CD1c-positive myeloid dendritic cell (primary cell): Measurements from ENCODE around the gene CPN2.

Experiments
- DNase-seq: peaks from one replicate; pipeline ENCODE4 v3.0.0-alpha.2; 2016; ENCODE audit errors: extremely low spot score

CPN2 gene, protein sequence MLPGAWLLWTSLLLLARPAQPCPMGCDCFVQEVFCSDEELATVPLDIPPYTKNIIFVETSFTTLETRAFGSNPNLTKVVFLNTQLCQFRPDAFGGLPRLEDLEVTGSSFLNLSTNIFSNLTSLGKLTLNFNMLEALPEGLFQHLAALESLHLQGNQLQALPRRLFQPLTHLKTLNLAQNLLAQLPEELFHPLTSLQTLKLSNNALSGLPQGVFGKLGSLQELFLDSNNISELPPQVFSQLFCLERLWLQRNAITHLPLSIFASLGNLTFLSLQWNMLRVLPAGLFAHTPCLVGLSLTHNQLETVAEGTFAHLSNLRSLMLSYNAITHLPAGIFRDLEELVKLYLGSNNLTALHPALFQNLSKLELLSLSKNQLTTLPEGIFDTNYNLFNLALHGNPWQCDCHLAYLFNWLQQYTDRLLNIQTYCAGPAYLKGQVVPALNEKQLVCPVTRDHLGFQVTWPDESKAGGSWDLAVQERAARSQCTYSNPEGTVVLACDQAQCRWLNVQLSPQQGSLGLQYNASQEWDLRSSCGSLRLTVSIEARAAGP

DNA sequence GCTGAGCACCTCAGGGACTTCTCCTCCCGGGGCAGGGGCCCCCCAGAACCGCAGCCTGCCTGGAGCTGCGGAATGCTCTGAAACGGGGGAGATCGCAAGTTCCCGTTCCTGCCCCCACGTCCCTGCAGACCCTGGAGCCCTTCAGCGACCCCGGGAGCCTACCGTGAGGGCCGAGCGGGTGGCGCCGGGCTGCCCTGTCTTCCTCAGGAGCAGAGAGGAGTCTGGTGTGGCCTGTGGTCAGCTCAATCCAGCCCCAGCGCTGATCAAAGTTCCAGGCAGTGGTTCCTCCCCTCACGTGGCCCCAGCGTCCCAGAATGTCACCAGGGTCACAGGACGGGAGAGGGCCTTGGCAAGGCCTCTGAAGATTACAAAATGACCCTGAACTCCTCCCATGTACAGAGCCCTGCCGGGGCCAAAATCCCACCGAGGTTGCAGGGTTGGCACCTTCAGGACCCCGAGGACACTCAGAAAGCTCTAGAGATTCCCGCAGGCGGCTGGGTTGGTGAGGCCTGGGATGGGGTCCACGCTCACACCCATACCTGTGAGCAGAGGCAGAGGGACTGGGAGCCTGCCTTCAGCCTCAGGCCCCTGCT, at the start of gene CPN2:
CPN2 (minus strand) TSS at position 249 of the 593 bp plus-strand sequence. CDS start 8,626 bp downstream, outside the sequence.
- DNase-seq, result no peak

DNA sequence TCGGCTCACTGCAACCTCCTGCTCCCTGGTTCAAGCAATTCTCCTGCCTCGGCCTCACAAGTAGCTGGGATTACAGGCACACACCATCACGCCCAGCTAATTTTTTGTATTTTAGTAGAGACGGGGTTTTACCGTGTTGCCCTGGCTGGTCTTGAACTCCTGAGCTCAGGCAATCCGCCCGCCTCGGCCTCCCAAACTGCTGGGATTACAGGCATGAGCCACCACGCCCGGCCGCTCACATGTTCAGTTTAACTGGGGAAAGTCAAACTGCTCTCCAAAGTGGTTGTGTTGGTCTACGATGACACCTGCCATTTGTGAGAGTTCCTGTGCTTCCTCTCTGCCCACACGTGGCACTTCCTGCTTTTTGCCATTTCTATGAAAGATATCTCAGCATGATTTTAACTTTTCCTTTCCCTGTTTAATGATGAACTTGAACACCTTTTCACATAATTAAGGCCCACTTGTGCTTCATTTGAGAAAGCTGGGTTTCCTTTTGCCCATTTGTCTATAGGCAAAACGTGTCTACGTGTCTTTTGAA, 48.8 kb upstream of the CPN2 start:
- peak; percentile 31 for DNase-seq

DNA sequence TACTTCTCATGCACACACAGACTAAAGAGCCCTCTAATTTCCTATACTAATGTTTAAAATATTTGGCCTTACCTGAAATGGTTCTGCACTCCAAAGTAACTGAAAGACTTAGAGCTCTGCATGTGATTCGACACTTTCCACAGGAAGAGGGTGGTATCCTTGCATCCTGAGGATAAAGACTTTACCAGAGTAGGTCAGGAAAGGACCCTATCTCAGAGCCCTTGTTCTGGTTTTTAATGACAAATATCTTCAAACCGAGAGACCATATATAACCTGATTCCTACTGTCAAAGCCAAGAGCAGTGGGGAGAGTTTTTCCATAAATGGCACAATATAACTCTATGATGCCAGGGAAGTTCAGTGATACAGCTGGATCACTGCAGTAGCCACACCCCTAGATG, 48.0 kb upstream of the CPN2 start, which contains the start of gene GP5:
GP5 (minus strand) TSS at position 101 of the 400 bp plus-strand sequence. CDS start 984 bp downstream, outside the sequence.
- no peak for DNase-seq

DNA sequence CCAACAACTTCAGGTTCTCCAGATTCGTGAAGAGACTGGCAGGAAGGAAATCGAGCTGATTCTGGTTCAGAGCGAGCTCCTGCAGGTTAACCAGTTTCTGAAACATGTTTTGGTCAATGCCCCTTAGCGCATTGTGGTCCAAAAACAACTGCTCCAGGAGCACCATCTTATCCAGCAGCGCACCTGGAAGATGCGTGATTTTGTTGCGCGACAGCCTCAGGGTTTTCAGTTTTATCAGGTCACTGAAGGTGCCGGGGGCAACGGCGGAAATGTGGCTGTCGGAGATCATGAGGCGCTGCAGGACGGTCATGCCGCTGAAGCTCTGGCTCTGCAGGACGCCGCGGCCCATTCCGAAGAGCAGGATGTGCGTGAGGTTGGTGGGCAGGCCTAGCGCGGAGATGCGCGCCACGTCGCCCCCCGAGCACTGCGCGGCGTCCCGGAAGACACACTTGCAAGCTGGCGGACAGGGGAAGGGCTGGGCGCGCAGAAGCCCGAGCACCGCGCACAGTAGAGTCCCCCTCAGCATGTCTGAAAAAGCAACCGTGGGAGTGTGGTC, 46.7 kb upstream of the CPN2 start:
- no peak for DNase-seq

DNA sequence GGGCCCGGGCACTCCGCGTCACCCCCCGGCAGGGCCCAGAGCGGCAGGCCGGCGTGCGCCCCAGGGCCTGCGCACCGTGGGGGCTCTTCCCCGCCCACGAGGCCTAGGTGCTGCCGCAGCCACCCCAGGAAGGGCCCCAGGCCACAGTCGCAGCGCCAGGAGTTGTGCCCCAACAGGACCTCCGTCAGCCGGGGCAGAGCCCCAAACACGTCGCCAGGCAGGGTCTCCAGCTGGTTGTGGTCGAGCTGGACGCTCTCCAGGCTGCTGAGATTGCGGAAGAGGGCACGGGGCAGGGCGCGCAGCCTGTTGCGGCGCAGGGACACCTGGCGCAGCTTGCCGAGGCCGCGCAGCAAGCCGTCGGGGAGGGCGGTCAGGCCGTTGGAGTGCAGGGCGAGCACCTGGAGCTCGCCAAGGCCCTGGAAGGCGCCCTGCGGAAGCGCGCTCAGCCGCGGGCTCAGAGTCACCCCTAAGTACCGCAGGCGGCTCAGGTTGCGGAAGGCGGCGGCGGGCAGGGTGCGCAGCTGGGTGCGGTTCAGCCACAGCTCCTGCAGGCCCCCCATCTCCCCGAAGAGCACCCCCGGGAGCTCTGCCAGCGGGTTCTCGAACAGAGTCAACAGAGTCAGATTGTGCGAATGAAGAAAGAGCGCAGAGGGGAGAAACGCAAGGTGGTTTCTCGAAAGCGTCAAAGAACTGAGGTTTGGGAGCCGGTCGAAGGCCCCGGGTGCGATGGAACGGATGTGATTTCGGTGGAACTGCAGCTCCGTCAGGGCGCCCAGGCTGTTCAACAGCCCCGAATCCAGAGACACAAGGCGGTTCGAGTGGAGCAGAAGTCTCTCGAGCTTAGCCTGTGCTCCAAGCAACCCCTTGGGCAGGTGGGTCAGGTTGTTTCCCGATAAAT, 46.0 kb upstream of the CPN2 start:
- peak; percentile 11 for DNase-seq

DNA sequence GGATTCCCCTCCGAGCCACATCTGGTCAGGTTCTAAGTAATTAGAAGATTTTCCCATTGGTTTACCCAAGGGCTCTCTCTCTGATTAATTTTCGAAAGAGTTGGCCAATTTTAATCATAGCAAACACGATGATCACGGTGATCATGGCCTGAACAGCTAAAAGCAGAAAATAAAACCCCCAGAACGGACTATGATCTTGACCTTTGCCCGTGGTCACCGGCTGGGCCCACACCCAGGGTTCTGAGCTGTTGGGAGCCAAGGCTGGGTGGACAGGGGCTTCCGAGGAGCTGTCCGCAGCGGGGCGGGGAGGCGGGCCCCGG, 45.4 kb upstream of the CPN2 start:
- DNase-seq, result no peak

DNA sequence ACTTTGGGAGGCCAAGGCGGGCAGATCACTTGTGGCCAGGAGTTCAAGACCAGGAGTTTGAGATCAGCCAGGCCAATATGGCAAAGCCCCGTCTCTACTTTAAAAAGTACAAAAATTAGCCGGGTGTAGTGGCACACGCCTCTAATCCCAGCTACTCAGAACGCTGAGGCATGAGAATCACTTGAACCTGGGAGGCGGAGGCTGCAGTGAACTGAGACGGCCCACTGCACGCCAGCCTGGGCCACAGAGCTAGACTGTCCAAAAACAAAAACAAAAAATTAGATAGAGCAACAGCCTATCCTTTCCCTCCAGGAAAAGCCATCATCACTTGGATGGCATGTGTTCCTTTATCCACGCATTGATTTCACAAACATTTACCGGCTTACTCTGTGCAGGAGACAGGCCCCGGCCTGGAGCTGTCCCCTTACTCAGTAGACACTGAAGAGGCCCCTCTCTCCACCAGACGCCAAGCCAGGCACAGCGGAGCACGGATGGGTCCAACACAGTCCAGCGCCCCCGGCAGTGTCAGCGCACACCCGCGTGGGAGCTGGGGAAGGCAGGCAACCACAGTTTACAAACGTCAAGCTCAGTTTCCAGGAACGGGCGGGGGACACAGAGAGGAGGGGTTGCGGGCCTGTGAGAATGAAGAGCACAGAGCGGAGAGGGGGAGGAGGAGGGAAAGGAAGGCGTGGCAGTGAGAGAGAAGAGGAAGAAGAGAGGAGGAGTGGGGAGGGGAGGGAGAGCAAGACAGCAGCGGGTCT, 44.8 kb upstream of the CPN2 start:
- peak; percentile 29 for DNase-seq

DNA sequence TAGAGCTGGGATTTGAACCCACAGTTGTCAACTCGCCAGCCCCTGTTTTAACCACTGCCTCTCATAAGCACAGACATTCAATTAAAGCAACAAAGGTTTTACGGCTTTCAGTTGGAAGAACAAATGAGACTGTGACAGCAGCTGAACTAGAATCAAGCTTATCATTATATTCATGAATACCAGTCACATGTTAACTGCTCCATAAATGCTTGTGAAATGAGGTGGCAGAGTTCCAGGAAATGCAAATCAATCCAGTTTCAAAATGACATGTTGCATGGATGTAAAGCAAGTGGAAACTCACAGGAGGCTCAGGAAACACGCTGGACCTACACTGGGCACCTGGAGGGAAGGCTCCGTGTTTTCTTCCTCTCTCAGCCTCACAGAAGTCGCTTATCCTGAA, 44.1 kb upstream of the CPN2 start:
- DNase-seq, result peak; percentile 9

DNA sequence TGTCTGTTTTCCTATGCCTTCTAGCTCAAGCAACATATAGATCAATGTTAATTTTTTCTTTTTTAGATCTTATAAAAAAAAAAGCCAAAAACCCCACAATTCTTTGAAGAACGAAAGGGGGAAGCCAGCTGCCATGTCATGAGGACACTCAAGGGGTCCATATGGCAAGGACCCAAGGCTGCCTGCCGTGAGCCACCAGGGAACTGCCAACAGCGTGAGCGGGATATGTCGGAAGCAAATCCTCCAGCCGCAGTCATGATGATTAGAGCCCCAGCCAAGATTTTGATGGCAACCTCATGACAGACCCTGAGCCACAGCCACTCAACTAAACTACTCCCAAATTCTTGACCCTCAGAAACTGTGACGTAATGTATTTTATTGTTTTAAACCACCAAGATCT, 41.4 kb upstream of the CPN2 start:
- DNase-seq, result no peak

DNA sequence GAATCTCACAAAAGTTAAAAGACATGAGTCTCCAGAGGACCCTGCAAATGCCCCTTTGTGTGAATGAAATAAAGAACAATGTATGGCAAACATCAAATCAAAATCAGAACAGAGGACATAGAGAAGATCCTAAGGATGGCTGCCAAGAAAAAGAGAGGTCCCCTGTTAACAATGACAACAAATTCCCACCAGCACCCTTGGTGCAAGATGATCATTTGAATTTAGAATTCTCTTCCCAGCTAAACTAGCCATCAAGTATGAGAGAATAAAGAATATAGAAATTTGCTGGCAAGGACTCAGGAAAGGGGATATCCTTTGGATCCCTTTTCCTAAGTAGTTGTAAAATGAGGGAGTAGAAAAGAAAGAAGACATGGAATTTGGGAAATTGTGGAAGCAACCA, 39.7 kb upstream of the CPN2 start:
- DNase-seq, result no peak

DNA sequence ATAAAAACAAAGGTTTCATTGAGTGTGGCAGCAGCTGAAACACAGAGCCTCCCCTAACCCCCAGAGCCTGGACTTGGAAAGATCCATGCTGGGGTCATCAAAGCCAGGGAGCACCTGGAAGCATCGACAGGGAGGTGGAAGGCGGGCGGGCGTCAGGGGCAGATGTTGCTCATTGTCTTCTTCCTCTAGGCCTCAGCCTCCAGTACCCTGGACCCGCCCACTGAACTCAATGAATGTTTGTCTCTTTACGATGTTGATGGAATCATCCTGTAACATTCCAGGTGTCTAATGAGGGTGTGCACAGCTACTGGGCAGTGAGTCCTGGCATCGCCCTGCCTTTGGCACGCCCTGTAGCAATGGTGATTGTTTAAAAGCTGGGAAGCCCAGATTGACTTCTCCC, 38.1 kb upstream of the CPN2 start:
- no peak for DNase-seq

DNA sequence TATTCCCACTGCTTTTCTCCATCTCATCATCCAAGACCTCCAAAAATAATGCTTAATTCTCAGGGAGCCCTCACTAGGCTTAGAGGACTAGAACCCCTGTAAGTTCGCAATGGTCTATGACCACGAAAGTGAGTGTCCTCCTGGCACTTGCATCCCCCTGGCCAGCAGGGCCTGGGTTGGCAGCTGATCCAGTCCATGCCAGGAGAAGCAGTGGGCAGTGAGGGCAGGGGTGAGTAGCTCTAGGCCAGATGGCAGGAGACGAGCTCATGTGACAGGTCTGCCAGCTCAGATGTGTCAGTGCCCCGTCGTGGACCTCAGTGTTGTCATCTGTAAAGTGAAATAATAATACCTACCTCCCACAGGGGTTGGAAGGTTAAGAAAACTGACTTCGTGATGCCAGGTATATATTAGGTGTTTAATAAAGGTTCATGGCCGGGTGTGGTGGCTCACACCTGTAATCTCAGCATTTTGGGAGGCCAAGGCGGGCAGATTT, 36.8 kb upstream of the CPN2 start:
- no peak for DNase-seq

DNA sequence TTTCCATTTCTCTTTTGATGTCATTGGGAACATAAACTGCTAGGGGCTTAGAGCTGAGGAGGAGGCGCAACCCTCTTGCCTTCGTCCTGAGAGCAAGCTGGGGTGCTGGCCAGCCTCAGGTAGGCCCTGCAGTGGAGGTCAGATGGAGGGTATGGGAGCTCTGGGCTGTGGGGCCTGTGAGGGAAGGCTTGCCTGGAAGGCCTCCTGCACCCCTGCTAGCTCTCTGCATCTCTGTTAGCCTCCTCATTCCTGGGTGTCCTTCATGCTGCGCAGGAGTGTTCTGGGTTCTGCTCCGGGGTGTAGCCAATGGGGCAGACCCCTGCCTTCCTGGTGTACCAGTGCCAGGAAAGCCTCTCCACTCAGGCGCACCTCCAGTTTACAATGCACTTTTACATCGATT, 36.1 kb upstream of the CPN2 start:
- no peak for DNase-seq

DNA sequence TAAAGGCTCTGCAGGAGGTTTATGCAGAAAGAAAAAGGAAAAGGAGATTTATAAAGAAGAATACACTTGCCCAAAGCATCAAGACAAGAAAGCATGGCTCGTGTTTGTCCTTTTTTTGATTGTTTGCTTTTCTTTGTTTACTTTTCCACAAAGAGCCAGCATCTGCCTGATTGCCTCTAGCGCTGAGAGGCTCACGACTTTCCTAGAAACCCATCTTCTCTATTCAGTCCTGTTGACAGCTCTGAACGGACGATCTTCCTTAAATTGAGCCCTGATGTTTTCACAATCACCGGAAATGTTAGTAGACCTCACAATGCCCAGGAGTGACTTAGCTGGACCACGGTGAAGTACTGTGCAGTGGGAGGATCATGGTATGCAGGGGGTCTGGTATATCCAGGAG, 35.5 kb upstream of the CPN2 start:
- no peak for DNase-seq

DNA sequence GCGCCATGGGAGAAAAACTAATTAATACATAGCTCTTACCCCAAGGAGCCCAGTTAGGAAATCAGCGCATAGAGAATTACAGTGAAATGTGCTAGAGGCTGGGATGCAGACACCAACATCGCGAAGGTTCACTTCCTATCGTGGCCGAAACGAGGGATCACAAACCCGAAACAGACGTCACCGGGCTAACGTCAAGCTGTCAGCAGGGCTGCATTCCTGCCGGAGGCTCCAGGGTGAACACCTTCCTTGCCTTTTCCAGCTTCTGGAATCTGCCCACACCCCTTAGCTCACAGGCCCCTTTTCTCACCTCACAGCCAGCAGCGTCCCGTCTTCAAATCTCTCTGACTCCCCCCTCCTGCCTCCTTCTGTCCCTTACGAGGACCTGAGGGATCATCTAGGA, 34.9 kb upstream of the CPN2 start:
- no peak for DNase-seq

DNA sequence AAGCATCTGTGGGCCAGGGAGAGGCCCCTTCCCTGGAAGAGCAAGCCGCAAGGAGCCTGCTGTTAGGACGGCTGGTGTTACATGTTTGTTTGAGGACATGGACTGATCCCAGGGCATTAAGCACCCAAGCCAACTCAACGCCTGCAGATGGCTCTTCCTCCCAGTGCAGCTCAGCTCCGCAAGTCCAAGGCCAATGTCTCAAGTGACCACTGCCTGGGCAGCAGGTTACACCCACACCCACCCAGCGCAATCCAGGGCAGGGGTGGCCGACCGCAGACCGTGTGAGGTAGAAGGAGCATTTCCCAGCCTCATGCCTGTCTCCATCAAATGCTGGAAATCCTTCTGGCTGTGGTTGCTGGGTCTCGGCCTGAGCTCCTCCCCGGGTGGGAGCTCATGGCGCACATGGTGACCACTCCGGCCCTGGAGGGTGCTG, 33.5 kb upstream of the CPN2 start:
- DNase-seq, result no peak

DNA sequence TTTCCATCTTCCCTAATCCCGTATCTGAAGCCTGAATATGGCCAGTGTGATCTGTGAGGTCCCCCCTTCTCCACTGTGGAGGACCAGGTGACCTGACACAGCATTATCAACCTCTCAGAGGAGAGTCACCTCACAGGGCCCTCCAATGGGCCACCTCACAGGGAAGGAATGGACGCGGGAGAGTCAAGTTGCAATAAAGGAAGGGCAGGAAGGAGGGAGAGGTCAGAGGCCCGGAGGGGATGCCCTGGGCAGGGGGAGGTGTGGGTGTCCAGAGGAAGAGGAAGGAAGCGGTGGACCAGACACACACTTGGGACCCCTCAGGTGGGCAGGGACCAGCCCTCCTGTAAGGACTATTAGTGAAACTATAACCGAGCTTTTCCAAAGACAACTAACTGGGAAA, 33.0 kb upstream of the CPN2 start:
- no peak for DNase-seq

DNA sequence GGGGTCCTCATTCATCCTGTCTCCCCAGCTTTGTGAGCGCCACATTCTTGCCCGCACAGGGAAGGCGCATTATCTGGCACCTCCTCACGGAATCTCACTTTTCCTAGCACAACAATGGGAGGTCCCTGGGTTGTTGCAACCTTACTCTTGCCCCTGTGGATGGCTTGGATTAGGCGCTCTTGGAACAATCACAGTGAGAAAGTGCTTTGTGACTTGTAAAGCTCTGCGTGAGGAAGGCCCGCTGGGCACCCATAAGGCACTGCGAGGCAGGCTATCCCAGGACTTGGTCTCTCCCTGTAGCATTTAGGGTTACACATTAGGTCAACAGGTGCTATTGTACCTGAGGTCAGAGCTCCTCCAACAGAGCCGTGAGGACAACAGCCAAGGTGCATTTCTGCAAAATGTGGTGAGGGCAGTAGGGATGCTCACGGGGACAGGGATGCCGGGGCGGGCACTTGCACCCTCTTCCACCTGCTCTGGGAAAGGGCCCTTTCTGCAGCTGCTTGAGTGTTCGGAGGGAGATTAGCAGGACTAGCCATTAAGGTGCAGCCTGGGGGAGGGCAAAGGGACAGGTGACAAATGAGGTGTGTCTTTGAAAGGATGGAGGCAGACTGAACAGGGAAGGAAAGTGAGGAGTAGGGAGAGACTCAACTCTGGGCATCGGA, 32.3 kb upstream of the CPN2 start:
- DNase-seq, result no peak

DNA sequence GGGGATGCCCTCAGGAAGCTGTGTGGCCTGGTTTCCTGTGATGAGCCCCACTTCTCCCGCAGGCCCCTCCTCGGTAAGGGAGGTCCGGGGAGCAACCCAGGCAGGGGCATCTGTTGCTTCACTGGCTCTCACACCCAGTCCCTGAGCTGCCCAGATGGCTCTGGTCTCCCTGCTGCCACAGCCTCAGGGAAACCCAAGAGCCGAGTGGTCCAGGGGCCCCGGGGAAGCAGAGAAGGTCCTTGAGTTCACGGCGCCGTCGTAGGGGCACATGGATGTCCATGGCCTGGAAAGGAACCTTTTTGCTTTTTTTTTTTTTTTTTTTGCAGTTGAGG, 31.7 kb upstream of the CPN2 start:
- no peak for DNase-seq

DNA sequence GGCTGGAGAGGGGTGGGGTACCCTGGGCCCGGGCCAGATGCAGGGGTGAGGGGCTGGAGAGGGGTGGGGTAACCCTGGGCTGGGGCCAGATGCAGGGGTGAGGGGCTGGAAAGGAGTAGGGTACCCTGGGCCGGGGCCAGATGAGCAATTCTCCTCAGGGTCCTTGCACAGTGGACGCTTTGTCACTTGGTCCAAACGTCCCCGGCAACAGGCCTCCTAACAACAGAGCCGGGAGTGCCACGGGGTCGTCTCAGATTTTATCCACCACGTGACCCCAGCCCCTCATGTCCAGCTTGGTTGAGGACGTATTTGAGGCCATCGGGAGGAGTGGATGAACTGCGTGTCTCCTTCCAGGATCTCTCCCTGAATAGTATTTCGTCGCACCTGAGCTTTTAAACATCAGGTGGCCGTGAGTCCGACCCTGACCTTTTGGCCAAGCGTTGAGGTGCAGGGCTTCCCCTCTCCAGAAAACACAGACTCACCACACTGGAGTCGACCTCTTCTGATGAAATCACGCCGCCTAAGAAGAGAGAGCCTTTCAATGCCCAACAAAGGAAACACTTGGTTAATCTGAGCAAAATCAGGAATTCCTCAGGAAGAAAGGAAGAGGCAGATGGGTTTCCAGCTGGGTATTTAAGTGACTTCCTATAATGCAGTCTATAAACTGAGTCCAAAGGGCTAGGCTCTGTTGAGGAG, 31.2 kb upstream of the CPN2 start:
- no peak for DNase-seq
